OCI-LY7 (cell line): Measurements from ENCODE around the gene BAHCC1.
"Not testable (repeated sequence)": the region's sequence is repeated elsewhere in the genome, so short reads cannot be mapped to it uniquely, and the experiment has no call there.

Experiments
- EZH2phosphoT487 ChIP-seq: fragments of 200-600 bp; sonication (generic); IDR thresholded peaks from 2 replicates; pipeline ENCODE4 v1.6.1; 2018; ENCODE audit warnings: low read depth, borderline replicate concordance, mild to moderate bottlenecking, mixed run types, antibody characterized with exemption, low read length, moderate library complexity, mixed read lengths
- TF ChIP-seq, protein P1 (sequence below): fragments of 200-600 bp; sonication (generic); conservative IDR thresholded peaks from 2 replicates; pipeline ENCODE4 v1.5.1; 2014; ENCODE audit warnings: mild to moderate bottlenecking, antibody characterized with exemption, low read length, moderate library complexity, mixed read lengths

DNA sequence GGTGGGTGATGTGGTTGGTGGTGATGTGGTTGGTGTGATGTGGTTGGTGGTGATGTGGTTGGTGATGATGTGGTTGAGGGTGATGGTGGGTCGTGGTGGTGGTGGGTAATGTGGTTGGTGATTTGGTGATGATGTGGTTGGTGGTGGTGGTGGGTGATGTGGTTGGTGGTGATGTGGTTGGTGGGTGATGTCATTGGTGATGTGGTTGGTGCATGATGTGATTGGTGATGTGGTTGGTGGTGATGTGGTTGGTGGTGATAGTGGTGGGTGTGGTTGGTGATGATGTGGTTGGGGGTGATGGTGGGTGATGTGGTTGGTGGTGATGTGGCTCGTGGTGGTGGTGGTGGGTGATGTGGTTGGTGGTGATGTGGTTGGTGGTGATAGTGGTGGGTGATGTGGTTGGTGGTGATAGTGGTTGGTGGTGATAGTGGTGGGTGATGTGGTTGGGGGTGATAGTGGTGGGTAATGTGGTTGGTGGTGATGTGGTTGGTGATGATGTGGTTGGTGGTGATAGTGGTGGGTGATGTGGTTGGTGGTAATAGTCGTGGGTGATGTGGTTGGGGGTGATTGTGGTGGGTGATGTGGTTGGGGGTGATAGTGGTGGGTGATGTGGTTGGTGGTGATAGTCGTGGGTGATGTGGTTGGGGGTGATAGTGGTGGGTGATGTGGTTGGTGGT is 30.6 kb downstream of the BAHCC1 start:
- TF ChIP-seq, protein P1, sequence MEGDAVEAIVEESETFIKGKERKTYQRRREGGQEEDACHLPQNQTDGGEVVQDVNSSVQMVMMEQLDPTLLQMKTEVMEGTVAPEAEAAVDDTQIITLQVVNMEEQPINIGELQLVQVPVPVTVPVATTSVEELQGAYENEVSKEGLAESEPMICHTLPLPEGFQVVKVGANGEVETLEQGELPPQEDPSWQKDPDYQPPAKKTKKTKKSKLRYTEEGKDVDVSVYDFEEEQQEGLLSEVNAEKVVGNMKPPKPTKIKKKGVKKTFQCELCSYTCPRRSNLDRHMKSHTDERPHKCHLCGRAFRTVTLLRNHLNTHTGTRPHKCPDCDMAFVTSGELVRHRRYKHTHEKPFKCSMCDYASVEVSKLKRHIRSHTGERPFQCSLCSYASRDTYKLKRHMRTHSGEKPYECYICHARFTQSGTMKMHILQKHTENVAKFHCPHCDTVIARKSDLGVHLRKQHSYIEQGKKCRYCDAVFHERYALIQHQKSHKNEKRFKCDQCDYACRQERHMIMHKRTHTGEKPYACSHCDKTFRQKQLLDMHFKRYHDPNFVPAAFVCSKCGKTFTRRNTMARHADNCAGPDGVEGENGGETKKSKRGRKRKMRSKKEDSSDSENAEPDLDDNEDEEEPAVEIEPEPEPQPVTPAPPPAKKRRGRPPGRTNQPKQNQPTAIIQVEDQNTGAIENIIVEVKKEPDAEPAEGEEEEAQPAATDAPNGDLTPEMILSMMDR = not testable (repeated sequence)
- not testable (repeated sequence) for TF ChIP-seq EZH2phosphoT487
